GM23248 (cell line): ENCODE measurements around the gene ADCY5.

Experiments used
- EZH2 ChIP-seq: fragments of 200-600 bp; sonication (generic); IDR thresholded peaks from 2 replicates; pipeline ENCODE4 v1.6.1; 2018; ENCODE audit warnings: antibody characterized with exemption, mild to moderate bottlenecking; ENCODE audit not compliant: insufficient read depth, poor library complexity, severe bottlenecking
- EZH2phosphoT487 ChIP-seq: fragments of 200-600 bp; sonication (generic); IDR thresholded peaks from 2 replicates; pipeline ENCODE4 v1.6.1; 2018; ENCODE audit warnings: antibody characterized with exemption, moderate library complexity, mild to moderate bottlenecking, low read depth; ENCODE audit not compliant: insufficient read depth

DNA sequence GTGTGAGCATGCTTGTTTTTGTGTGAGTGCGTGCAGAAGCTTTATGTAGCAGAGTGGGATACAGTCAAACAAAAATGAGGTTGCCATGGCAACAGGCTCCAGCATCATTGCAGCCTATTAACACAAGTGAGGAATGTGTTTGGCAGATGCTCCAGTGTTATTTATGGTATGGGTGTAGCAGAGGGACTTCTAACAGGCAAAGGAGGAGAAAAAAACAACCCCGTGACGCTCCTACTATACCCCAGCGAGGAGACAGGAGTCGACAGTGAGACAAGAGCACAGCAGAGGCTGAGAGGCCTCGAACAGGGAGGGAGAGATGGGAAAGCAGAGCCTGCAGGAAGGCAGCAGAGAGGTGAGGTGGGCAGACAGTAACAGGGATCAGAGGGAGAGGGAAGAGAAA is 4.9 kb downstream of the ADCY5 start:
- TF ChIP-seq EZH2 (no peak), EZH2phosphoT487 (no peak)
